ENCODE measurements around the gene GRIN2A. TPM values are rescaled to one million over a fixed set of nuclear protein-coding genes. Genes with fewer than 3 reads are reported as not detected.

Gene GRIN2A
- total and polyA plus RNA-seq, 2 donors (not counting 3 experiments of a cell fraction or from before 2014, with no cell fraction given): not detected

DNA sequence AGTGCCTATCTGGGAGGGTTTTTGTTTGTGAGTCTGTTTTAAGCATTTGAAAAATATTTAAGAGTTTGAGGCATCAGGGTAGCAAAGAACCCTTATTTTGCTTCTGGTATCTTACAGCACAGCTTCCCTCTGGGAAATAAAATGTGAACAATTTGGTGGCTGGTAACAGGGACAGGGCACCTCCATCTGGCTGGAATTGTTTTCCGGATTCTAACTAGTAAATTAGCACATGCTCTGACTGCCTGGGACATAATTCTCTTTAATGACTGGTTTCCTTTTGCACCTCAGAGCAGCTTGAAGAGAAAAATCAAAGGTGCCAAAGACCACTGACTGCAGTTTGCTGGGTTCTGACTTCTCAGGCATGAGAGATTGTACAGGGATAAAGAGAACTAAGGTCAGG is 469.1 kb downstream of the GRIN2A start:
- no TSS peak for BruUV-seq (replicated peaks)
- H3K4me2 ChIP-seq (ENCODE audit: insufficient read depth, low read length): no peak overlapping the region
- no peak for TF ChIP-seq FOS (IDR thresholded peaks at IDR 0.05; ENCODE audit: borderline replicate concordance, insufficient read depth, low read length)
- no peak for TF ChIP-seq MYC (IDR thresholded peaks at IDR 0.05; ENCODE audit: low read depth, low read length)
- no peak for TF ChIP-seq JUN (IDR thresholded peaks at IDR 0.05; ENCODE audit: borderline replicate concordance, insufficient read depth, insufficient read length, low read depth)
- no peak for TF ChIP-seq GATA2 (IDR thresholded peaks at IDR 0.05; ENCODE audit: insufficient read depth, insufficient read length, low read depth, low read length)
- TF ChIP-seq EZH2 (IDR thresholded peaks at IDR 0.05; ENCODE audit: borderline replicate concordance, low read depth, low read length, severe bottlenecking): no peak
- TF ChIP-seq, protein P1, sequence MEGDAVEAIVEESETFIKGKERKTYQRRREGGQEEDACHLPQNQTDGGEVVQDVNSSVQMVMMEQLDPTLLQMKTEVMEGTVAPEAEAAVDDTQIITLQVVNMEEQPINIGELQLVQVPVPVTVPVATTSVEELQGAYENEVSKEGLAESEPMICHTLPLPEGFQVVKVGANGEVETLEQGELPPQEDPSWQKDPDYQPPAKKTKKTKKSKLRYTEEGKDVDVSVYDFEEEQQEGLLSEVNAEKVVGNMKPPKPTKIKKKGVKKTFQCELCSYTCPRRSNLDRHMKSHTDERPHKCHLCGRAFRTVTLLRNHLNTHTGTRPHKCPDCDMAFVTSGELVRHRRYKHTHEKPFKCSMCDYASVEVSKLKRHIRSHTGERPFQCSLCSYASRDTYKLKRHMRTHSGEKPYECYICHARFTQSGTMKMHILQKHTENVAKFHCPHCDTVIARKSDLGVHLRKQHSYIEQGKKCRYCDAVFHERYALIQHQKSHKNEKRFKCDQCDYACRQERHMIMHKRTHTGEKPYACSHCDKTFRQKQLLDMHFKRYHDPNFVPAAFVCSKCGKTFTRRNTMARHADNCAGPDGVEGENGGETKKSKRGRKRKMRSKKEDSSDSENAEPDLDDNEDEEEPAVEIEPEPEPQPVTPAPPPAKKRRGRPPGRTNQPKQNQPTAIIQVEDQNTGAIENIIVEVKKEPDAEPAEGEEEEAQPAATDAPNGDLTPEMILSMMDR (IDR thresholded peaks at IDR 0.05; ENCODE audit: extremely low read depth in 1 of 2, insufficient read depth in 1 of 2, low read depth in 1 of 2, low read length in 2 of 2): no peak
- TF ChIP-seq POLR2A (IDR thresholded peaks at IDR 0.05; ENCODE audit: low read depth, low read length): no peak
- no peak for TF ChIP-seq POLR2AphosphoS5 (IDR thresholded peaks at IDR 0.05; ENCODE audit: insufficient read depth, low read depth, low read length)
- intact Hi-C loops (cut with micrococcal nuclease) (no loop called here), dilution Hi-C loops (cut with MboI; ENCODE audit: extremely low pct_ligation_motif_present, low sequenced_read_pairs) (no loop called here)
- no peak overlapping the region for H3K9ac ChIP-seq (replicated peaks; ENCODE audit: extremely low read depth, insufficient read depth, low read length)
- H3K27me3 ChIP-seq (ENCODE audit: control insufficient read depth in 2 of 2, insufficient read depth in 2 of 2, low read length in 2 of 2): no peaks in the 10 kb centered on the region
- H2AFZ ChIP-seq (ENCODE audit: low read depth, low read length): no peak overlapping the region
- no peaks in the 10 kb centered on the region for H3K9me1 ChIP-seq (replicated peaks; ENCODE audit: control insufficient read depth, extremely low read depth, insufficient read depth, low read length)
- no peaks in the 10 kb centered on the region for H3K36me3 ChIP-seq (ENCODE audit: control insufficient read depth in 2 of 2, extremely low read depth in 1 of 2, insufficient read depth in 2 of 2, low read length in 2 of 2)
- FAIRE-seq: no peak
- no peak overlapping the region for H3K27ac ChIP-seq (ENCODE audit: insufficient read depth, low read depth, low read length)
- ChIA-PET POLR2A (no interaction called here), CTCF (no interaction called here)
- DNase-seq (ENCODE audit: low read depth, low spot score): no peak
- no peaks in the 10 kb centered on the region for H3K79me2 ChIP-seq (ENCODE audit: control insufficient read depth, insufficient read depth, low read length)
- H3K9me3 ChIP-seq (replicated peaks; ENCODE audit: control insufficient read depth, insufficient read depth, low read length): no peaks in the 10 kb centered on the region
- no peak overlapping the region for H3K4me3 ChIP-seq (replicated peaks in 1 of 3; ENCODE audit: insufficient read depth in 1 of 3, low read depth in 1 of 3, low read length in 3 of 3)
- no peaks in the 10 kb centered on the region for H4K20me1 ChIP-seq (replicated peaks; ENCODE audit: control insufficient read depth, extremely low read depth, insufficient read depth, low read length)
- H3K4me1 ChIP-seq (ENCODE audit: control insufficient read depth, extremely low read depth, insufficient read depth, low read length): no peaks in the 10 kb centered on the region
